NCI-H82 (cell line): ENCODE results near the gene ZFYVE26.

Source experiments
- DNase-seq: peaks from one replicate; lab custom pipeline; 2025; lab: John Stamatoyannopoulos, UW

ZFYVE26 gene

DNA sequence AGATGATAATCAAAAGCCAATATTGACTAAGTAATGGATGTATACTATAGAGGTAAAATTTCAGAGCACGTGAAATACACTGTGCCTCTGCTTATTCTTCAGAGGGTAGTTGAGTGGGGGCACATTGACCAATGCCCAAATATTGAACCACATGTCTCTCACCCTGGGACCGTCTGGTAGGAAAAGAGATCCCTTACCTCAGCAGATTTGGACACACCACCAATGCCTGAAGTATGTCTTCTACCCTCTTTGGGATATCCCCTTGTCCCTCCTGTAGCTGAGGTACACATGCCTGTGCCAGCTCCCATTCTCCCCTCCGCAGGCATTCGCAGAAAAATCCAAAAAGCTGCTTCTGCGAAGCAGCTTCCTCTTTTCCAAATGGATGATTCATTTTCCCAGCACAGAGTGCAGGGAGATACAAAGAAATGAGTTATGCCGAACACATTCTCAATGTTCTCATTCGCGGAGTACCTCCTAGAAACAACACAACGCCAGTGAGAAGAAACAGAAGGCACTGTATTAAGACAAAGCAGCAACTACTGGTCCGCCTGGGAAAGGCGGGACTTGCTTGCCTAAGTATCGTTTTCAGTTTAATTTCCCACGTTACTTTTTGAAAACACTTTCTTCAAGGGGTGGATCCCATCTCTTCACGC is 691 bp downstream of the ZFYVE26 start:
- DNase-seq = peak; percentile 26

DNA sequence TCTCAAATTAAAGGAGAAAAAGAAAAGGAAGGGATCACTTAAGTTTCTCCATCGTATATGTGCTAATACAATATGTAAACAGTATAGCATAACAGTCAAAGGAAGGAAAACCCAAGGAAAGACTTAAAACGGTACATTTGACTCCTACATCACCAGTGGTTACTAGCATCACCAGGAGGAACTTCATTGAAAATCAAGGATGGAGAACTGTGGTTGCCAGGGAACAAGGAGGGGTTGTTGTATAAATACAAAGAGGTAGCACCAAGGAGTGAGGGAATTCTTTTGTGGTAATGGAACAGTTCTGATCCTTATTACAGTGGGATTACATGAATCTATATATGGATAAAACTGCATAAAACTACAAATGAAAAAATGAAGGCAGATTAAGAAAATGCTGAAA is 1.6 kb downstream of the ZFYVE26 start:
- DNase-seq = no peak

DNA sequence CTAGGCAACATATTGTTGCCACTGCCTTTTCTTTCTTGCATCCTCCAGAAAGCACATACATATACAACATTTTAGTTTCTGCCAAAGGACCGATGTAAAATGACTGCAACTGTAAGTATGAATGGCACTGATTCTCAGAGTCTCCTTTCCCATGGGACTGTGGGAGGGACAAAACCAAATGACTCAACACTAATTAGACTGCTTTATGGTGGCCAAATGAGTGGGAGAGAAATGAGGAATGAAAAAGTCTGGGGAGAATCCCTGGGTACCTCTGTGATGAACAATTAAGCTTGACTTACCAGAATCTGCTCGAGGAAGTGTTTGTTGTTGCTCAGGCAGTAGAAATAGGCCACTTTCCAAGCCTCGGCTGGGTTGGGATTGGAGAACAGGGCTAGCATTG is 10.1 kb downstream of the ZFYVE26 start:
- DNase-seq = no peak

DNA sequence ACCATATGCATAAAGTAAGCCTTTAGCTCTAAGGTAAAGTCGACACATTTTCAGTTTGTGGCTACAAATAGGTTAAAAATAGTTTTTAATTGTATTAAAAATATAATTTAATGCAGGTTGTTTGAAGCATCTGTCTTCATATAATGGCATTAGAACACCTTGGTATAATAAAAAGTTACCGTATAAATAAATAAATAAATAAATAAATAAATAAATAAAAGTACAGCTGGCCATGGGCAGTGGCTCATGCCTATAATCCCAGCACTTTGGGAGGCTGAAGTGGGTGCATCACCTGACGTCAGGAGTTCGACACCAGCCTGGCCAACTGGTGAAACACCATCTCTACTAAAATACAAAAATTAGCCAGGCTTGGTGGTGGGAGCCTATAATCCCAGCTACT is 15.6 kb downstream of the ZFYVE26 start:
- no peak for DNase-seq

DNA sequence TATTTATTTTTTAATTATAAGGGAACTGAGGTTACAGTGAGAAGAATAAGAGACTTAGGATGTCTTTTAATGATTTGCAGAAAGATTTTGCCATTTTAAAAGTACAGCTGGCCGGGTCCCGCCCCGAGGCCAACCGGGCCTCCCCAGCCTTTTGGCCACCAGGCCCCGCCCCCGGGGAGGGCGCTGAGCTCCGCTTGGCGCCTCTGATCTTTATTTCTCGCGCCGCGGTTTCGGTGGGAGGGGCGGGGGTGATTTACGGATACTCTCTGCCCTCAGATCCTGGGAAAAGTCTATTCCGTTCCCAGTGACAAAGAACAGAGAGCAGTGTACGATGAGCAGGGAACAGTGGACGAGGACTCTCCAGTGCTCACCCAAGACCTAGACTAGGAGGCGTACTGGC is 17.7 kb downstream of the ZFYVE26 start:
- no peak for DNase-seq

DNA sequence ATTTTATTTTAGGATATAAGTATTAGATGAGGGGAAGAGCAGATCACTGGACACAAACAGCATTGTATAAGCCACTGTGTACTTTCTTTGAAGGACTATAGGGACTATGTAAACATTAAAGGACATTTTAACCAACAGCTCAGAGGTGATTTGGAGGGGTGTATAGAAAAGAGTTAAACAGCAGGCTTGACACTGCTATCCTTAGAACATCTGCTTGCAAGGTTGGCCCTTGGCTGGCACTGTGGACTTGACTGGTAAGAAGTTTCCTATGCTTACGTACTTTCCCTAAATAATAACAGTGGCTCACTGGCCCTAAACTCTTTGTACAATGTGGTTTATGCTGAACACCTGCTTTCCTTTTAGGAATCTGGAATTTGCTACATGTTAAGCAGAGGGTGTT is 28.7 kb downstream of the ZFYVE26 start:
- no peak for DNase-seq

DNA sequence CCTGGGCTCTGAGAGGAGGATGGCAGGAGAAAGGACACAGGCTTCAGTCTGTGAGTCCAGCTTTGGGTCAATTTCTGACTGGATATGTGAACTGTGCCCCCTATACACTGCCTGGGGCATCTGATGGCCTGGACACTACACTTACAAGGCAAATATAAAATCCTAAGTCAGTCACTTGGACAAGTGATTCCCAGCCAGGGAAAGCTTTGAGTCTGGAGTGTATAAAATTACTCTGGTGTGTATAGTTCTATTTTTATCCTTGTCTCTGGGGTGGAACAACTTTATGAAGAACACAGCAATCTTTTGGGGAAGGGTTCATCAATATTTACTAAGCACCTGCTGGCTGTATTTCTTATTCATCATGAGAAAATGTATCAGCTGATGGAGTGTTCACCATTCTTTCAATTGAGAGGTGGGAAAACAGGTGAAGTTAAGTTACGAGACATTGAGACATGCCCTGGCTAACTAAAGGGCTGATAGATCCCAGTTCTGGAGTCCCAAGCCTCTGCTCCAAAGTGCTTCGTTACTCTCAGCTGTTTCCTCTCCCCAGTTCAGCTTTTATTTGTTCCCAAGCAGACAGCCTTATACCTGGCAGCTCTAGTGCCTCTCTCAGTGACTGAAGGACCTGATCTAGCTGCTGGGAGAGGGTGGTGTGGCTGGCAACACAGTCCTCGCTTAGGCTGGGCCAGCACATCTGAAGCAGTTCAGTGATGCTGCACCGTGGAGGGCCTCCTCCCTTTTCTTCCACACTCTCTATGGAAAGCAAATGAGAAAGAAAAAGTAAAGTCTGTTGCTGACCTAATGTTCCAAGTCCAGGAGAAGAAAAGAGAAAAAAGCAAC is 30.9 kb downstream of the ZFYVE26 start:
- DNase-seq = no peak

DNA sequence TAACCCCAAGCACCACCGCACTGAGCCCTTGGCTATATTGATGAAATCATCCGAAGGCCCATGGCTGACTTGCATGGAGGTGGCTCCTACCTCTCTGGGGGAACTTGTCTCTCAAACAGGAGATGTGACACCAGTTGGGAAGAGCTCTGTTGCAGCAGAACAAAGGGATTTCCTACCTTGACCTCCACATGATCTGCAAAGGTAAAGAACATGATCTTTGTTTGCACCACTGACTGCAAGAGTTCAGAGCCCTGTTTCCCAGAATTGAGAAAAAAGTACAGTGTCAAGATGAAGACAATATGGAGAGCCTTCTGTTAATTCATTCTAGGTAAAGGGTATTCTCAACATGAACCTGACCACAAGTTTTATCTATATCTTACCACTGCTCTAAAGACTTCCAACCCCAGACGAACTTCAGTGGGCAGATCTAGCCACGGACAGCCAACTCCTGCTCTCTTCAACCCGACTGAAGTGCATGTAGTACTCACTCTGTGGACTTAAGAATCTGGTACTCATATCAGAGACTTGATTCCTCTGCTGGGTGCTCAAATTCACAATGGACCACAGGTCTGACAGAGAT is 32.1 kb downstream of the ZFYVE26 start:
- DNase-seq = no peak

DNA sequence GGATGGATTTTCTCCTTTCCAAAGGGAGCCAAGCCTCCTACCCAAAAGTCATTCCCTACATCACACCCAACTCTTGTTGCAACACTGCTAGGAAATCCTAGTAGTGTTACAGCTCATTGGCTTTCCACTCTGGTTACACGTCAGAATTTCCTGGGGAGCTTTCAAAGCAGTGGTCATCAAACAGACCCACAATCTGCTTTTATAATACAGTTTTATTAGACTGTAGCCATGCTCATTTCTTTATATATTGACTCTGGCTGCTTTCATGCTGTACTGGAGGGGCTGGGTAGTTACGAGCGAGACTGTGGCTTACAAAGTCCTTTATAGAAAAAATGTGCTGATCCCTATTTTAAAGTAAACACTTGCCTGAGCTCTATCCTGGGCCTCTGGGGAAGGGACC is 34.3 kb downstream of the ZFYVE26 start:
- no peak for DNase-seq

DNA sequence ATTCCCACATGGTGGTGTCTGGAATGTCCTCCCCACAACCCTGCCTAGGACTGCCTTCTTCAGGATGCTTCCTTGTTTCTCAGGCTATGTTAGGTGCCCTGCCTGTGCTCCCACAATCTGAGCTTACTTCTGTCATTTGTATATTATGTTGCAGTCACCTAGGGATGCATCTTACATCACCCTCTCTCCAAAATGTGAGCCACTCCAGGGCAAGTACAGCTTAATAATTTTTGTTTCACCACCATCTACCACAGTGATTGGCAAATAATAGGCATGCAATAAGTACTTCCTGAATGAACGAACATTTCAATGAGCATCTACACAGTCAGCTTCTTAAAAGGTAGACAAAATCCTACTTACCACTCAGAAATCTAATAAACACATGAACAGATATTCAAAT is 37.6 kb downstream of the ZFYVE26 start:
- DNase-seq = no peak

DNA sequence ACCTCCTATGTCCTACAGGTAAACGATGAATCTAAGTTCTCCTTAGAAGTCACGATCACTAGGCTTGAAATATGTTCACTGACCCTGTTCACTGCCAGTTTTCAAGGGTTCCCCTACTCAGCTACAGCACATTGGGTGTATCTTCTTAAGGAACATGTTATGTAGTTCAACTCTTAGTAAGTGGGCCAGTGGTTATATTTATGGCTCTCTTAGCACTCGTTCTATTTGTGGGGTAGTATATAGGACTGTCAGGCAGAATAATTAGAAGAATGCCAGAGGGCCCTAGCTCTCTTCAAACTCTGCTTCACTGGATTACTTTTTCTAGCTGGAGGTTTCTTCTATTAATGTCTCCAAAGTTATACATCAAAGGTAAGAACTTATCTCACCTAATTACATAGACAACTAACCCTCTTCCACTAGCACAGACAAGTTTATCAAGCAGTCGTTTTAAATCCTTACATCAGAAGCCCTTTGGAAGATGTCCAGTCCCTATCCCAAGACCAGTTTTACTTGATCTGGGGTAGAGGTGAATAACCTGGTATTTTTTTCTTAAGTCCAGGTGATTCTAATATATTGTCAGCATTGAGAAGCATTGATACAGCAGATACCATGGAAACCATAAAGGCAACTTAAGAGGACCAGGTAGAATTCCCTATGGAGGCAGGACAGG is 39.6 kb downstream of the ZFYVE26 start:
- no peak for DNase-seq

DNA sequence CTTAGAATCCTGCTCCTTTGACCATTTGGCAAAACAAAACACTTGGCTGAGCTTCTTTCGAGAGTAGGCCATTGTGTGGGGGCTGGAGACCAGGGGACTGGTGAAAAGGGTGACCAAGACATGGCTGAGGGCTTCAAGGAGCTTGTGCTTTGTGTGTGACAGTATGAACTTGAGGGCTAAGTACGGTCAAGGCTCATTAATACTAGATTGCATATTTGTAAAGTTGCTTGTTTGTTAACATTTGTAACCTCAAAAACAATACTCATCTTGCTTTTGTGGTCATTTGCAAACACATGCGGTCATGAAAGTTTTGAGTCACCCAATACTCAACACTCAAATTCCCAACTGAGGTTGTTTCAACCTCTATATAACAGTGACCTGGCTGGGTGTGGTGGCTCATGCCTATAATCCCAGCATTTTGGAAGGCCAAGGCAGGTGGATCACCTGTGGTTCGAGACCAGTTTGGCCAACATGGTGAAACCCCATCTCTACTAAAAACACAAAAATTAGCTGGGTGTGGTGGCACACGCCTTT is 42.5 kb downstream of the ZFYVE26 start:
- DNase-seq = no peak

DNA sequence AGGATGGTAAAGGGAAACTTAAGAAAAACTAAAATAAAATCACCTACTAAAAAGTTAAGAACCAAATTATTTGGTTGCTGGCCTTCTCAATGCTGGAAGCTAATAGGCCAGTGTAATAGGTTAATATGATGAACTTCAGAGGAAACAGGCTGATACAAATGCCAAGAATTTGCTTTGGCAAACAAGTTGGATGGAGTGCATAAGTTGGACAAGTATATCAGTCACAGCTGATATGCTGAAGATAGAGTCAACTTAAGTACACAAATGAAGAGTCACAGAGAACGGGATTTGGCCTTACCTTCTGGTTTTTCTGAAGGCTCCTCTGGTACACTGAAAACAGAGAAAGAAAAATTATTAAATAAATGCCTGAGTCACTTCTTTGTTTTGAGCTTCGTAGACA is 48.2 kb downstream of the ZFYVE26 start:
- DNase-seq = no peak

DNA sequence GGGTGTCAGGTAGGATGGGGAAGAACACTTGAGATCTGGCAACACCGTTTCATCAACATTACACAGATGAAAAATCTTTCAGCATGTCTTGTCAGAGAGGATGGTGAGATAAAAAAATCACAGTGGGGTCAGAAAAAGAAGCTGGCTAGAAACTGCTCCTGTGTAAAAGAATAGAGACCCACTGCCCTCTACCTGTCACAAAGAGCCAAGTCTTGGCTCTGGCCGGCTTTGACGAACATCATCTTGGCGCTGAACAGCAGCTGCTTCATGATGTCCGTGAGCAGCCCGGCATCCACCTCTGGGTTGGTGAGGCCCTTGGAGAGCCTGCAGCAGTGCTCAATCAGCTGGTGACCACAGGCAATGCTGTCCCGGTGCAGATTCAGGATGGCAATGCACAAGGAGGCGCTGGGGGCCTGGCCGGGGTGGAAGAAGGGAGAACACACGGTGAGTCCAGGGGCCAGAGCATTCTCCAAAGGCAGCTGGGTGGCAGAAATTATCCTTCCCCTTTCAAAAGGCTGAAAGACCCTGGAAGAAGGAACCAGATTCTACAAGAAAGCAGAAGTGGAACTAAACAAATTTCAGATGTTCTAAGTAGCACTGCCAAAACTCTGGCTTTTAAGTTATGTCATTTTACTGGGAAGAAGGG is 50.2 kb downstream of the ZFYVE26 start:
- DNase-seq = no peak

DNA sequence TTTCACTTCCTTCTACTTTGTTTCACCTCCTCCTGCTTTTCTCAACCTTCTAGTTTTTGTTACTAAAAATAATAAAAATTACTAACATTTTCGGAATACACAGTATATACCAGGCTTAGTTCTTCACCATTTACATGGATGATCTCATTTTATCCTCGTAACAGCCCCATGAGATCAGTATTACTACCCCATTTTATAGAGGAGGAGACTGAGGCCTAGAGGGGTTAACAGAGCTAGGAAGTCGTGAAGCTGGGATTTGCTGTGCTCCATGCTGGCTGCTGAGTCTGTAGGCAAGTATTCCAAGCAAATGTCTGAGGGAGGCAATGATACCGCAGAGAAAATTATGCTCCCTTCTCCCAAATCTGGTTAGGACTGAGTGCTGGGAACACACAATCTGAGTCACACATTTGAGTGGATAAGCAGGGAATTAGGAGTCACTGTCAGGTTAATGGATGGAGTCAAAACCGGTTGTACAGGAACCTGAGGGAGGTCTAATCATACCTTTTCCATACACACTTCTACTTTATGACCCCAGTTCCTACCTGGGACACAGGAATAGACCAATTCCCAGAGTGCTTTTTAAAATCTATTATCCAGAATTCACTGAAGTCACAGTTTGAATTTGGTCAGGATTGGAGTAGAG is 51.1 kb downstream of the ZFYVE26 start:
- DNase-seq = no peak

DNA sequence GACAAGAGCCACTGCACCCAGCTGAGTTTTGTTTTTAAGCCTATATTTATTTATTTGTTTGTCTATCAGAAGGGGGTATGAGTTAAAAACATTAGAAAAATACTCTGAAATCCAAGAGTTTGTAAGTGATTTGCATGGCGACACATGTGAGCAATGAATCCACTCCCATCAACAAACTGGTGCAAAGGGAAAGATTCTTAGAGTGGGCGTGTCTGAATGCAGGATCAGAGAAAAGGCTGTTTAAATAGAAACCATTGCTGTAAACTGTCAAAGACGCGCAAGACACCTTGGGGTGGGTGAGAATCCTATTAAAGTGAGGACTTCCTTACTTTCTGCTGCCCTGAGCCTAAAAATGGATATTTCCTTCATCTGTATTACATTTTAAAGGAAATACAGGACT is 51.9 kb downstream of the ZFYVE26 start:
- DNase-seq = no peak

DNA sequence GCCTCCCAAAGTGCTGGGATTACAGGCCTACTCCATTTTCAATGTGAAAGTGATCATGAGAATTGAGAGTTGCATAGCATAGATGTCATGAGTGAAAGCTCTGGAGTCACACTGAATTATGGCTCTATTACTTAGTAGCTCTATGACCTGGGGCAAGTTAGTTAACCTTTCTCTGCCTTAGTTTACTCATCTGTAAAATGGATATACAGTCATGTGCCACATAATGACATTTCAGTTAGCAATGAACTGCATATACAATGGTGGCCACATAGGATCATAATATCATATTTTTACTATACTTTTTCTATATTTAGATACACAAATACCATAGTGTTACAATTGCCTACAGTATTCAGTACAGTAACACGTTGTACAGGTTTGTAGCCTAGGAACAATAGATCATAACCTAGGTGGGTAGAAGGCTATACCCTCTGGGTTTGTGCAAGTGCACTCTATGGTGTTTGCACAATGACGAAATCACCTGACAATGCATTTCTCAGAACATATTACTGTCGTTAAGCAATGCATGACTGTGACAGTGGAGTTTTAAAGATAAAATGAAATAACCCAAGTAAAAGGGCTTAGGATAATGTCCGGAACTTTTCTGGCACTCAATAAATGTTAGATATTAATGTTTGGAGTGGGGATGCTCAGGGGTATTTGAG is 53.1 kb downstream of the ZFYVE26 start:
- no peak for DNase-seq

DNA sequence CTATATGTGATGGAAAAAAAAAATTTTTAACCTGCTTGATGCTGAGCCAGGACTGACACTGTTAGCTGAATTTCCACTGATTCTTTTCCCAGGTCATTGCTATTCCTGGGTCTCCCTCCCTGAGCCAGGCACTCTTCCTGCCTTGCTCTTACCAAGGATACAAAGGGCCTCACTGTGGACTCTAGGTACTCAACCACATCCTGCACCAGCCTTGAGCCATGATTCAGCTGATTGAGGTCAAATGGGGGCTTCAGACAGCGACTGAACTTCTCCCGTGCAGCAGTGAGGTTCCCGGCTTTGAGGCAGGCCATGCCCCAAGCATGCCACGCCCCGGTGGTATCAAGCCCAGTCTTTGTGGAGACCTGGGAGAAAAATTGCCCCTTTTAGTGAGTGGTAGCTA is 54.3 kb downstream of the ZFYVE26 start:
- DNase-seq = no peak

DNA sequence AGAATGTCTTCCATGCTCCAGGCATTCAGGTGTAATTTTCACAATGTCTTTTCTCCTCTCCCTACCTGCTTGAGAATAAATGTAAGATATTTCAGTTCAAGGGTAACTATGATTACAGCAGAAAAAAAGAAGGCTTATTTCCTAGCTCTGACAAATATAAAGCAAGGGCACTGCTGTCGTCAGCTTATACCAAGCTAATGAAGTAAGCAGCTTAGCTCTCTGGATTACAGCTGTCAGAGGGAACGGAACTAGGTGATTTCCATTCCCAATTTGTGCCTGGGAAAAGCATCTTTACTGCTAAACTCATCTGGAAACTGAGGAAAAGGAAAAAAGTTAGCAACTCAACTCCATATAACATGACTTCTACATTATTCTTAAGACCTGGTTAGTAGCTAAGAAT is 56.5 kb downstream of the ZFYVE26 start:
- DNase-seq = peak; percentile 83

DNA sequence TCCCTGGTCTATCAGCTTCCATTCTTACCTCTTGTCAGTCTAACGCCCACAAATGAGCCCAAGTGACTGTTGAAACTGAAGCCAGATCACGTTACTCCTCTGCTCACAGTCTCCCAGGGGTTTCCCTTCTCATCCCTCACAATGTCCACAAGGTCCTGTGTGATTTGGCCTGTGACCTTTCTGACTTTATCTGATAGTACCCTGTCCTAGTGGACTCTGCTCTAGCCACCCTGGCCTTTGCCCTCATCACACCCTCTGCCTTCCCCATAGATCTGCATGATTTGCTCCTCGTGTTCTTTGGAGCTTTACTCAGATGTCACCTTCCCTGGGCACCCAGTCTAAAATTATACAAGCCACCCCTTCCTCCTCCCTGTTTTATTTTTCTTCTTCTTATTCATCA is 59.2 kb downstream of the ZFYVE26 start:
- no peak for DNase-seq

DNA sequence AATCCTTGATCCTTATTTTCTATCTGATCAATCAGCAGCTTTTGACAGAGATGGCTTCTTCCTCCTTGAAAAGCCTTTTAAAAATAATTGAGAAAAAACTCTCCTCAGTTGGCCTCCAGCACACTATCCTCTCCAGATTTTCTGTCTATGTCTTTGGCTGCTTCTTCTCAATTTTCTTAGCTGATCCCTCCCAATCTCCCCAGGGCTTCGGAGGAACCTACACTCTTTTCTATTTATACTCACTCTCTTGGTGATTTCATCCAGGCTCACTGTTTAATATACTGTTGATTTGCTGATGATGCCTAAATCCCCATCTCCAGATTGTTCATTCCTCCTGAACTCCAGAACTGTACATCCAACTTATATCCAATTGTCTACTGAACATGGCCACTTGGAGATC is 59.9 kb downstream of the ZFYVE26 start:
- DNase-seq = no peak
